NCI-H1417 treated with DMSO at 0.1 percent for 48 hours (cell line): ENCODE measurements around the gene MRPL52.
A peak's percentile ranks its signal among the peaks of the same experiment; 100 is the strongest.
"Not testable (repeated sequence)": the region's sequence is repeated elsewhere in the genome, so short reads cannot be mapped to it uniquely, and the experiment has no call there.

ENCODE experiments used
- DNase-seq: peaks from one replicate; lab custom pipeline; 2025; lab: John Stamatoyannopoulos, UW

MRPL52 gene

GRCh38 chr14:22829661-22830442 is at the start of gene MRPL52:
Gene MRPL52 (plus strand): TSS chr14:22829887. CDS start chr14:22829913, 26 bp downstream.
- peak; percentile 82 for DNase-seq

GRCh38 chr14:22780105-22780679 is 49.5 kb upstream of the MRPL52 start:
- no peak for DNase-seq

GRCh38 chr14:22780941-22781300 is 48.8 kb upstream of the MRPL52 start:
- DNase-seq, result no peak

- no peak for DNase-seq
Observed at GRCh38 chr14:22781301-22781991, 48.2 kb upstream of the MRPL52 start.

- DNase-seq, result no peak
Observed at GRCh38 chr14:22786685-22787084, 43.0 kb upstream of the MRPL52 start.

GRCh38 chr14:22791301-22791700 is 38.4 kb upstream of the MRPL52 start:
- DNase-seq, result no peak

GRCh38 chr14:22792158-22792557 is 37.5 kb upstream of the MRPL52 start:
- no peak for DNase-seq

- not testable (repeated sequence) for DNase-seq
Observed at GRCh38 chr14:22793550-22793949, 36.1 kb upstream of the MRPL52 start.

GRCh38 chr14:22793976-22794375 is 35.7 kb upstream of the MRPL52 start:
- DNase-seq, result no peak

GRCh38 chr14:22794551-22794951 is 35.1 kb upstream of the MRPL52 start:
- DNase-seq, result no peak

- no peak for DNase-seq
Observed at GRCh38 chr14:22796087-22796707, 33.5 kb upstream of the MRPL52 start.

GRCh38 chr14:22797017-22797917 is 32.4 kb upstream of the MRPL52 start:
- no peak for DNase-seq

GRCh38 chr14:22798528-22798927 is 31.2 kb upstream of the MRPL52 start:
- no peak for DNase-seq

- DNase-seq, result no peak
Observed at GRCh38 chr14:22800346-22800745, 29.3 kb upstream of the MRPL52 start.

GRCh38 chr14:22801716-22802115 is 28.0 kb upstream of the MRPL52 start:
- no peak for DNase-seq

- no peak for DNase-seq
Observed at GRCh38 chr14:22802860-22803686, 26.6 kb upstream of the MRPL52 start.

GRCh38 chr14:22803687-22803974 is 26.1 kb upstream of the MRPL52 start:
- DNase-seq, result no peak

- DNase-seq, result not testable (repeated sequence)
Observed at GRCh38 chr14:22805235-22805634, 24.5 kb upstream of the MRPL52 start.

- DNase-seq, result no peak
Observed at GRCh38 chr14:22807432-22808087, 22.1 kb upstream of the MRPL52 start.
